HepG2 (cell line): ENCODE results near the gene PTH1R. TPM values are rescaled to one million over a fixed set of nuclear protein-coding genes. Genes with fewer than 3 reads are reported as not detected.

ENCODE experiments used
- ATAC-seq: fragments of 200-7000 bp; cut with Tn5 transposase; 3 replicates; pipeline ENCODE4 v1.9.1; 2020; ENCODE audit warnings: mild to moderate bottlenecking, moderate library complexity
- BruUV-seq: library from RNA; stranded (reverse); fragments of 400-500 nt; replicated peaks from 2 replicates; lab custom pipeline; 2021; lab: Mats Ljungman, UMichigan
- CTCF ChIA-PET: fragments of 300-600 bp; formaldehyde crosslinking; extraction: SDS; loops from one replicate; lab custom pipeline; 2021; ENCODE audit warnings: low total read pairs, inconsistent platforms, low intra/inter-chr PET ratio; lab: Yijun Ruan, JAX
- POLR2A ChIA-PET: fragments of 350-600 bp; sonication (Branson Sonifier 250); formaldehyde crosslinking; loops from one replicate; lab custom pipeline; 2020; ENCODE audit warnings: antibody characterized with exemption, inconsistent platforms; lab: Yijun Ruan, JAX
- DNase-seq: peaks from one replicate; pipeline ENCODE4 v3.0.0-alpha.2; 2015; ENCODE audit warnings: low spot score
- FAIRE-seq: peaks from 3 replicates; lab custom pipeline; 2011; peaks lifted over from hg19 to GRCh38; lab: Jason Lieb, UNC
- H2AFZ ChIP-seq: one replicate; pipeline ENCODE4 v1.6.1; 2011; ENCODE audit warnings: low read length, inconsistent platforms
- H3K27ac ChIP-seq: fragments of 300-600 bp; 3 replicates; pipeline ENCODE4 v1.8.0; 2011; ENCODE audit warnings: mixed run types, mild to moderate bottlenecking, mixed read lengths, low read length, inconsistent platforms; ENCODE audit not compliant: insufficient read depth; ENCODE audit errors: extremely low read length
- H3K27me3 ChIP-seq, 2 experiments: fragments of 200-600 bp in 1 of 2; 2 replicates in 1 of 2; 3 replicates in 1 of 2; pipeline versions ENCODE4 v1.6.0 to v1.8.0; 2011; ENCODE audit warnings: low read length in 2 of 2, mild to moderate bottlenecking in 2 of 2, moderate library complexity in 2 of 2, inconsistent platforms in 1 of 2; ENCODE audit not compliant: insufficient read depth in 2 of 2, control insufficient read depth in 1 of 2
- H3K36me3 ChIP-seq, 2 experiments: fragments of 200-600 bp in 1 of 2; replicated peaks in 1 of 2; 2 replicates in 1 of 2; 3 replicates in 1 of 2; pipeline versions ENCODE4 v1.5.1 to v1.8.0; 2011; ENCODE audit warnings: low read length in 2 of 2, inconsistent platforms in 1 of 2; ENCODE audit not compliant: insufficient read depth in 2 of 2, control insufficient read depth in 1 of 2
- H3K4me1 ChIP-seq: 2 replicates; pipeline ENCODE4 v1.5.1; 2012; ENCODE audit warnings: low read length, inconsistent platforms; ENCODE audit not compliant: insufficient read depth
- H3K4me2 ChIP-seq: 2 replicates; pipeline ENCODE4 v1.6.0; 2011; ENCODE audit warnings: low read depth, low read length, inconsistent platforms
- H3K4me3 ChIP-seq, 3 experiments: fragments of 200-600 bp in 1 of 3; sonication (generic), shearing (Covaris generic) in 1 of 3; replicated peaks in 1 of 3; 2 replicates each; pipeline ENCODE4 v1.5.1; 2011 to 2016; ENCODE audit warnings: low read length in 3 of 3, inconsistent platforms in 2 of 3, low read depth in 2 of 3, mild to moderate bottlenecking in 2 of 3, control low read depth in 1 of 3, mixed read lengths in 1 of 3; ENCODE audit not compliant: insufficient read depth in 1 of 3
- H3K79me2 ChIP-seq: one replicate; pipeline ENCODE4 v1.6.1; 2011; ENCODE audit warnings: low read length, inconsistent platforms; ENCODE audit not compliant: insufficient read depth
- H3K9ac ChIP-seq: 2 replicates; pipeline ENCODE4 v1.6.0; 2011; ENCODE audit warnings: mild to moderate bottlenecking, low read depth, low read length, inconsistent platforms; ENCODE audit not compliant: insufficient read depth
- H3K9me3 ChIP-seq: 2 replicates; pipeline ENCODE4 v1.5.1; 2012; ENCODE audit warnings: mild to moderate bottlenecking, low read length
- H4K20me1 ChIP-seq: 2 replicates; pipeline ENCODE4 v1.6.0; 2011; ENCODE audit warnings: inconsistent platforms, mild to moderate bottlenecking, low read length, moderate library complexity; ENCODE audit not compliant: insufficient read depth
- BORCS8-MEF2B ChIP-seq: sonication (generic); formaldehyde crosslinking; IDR thresholded peaks from 2 replicates; pipeline ENCODE4 v1.8.0; 2022; ENCODE audit warnings: mild to moderate bottlenecking, missing genetic modification reagents
- HNF4A ChIP-seq: sonication (generic); formaldehyde crosslinking; IDR thresholded peaks from 2 replicates; pipeline ENCODE4 v1.4.0; 2020; ENCODE audit warnings: missing genetic modification reagents
- IRF2 ChIP-seq: IDR thresholded peaks from 2 replicates; pipeline ENCODE4 v1.6.1; 2018; ENCODE audit warnings: missing genetic modification reagents, missing compliant biosample characterization
- JUNB ChIP-seq: sonication (generic); formaldehyde crosslinking; IDR thresholded peaks from 2 replicates; pipeline ENCODE4 v1.8.0; 2022; ENCODE audit warnings: missing genetic modification reagents, mild to moderate bottlenecking, borderline replicate concordance
- MTA3 ChIP-seq: sonication (generic); formaldehyde crosslinking; IDR thresholded peaks from 2 replicates; pipeline ENCODE4 v1.4.0; 2020; ENCODE audit warnings: missing genetic modification reagents
- MXI1 ChIP-seq: IDR thresholded peaks from 3 replicates; pipeline ENCODE4 v1.6.1; 2012; ENCODE audit warnings: low read depth, low read length, inconsistent platforms, borderline replicate concordance
- RBM22 ChIP-seq: fragments of 200-400 bp; formaldehyde crosslinking; optimal IDR thresholded peaks from 2 replicates; pipeline ENCODE3; 2017; ENCODE audit warnings: mild to moderate bottlenecking, low read length, moderate library complexity
- ZNF501 ChIP-seq: sonication (generic); formaldehyde crosslinking; IDR thresholded peaks from 2 replicates; pipeline ENCODE4 v1.5.1; 2020; ENCODE audit warnings: mild to moderate bottlenecking, moderate library complexity, missing genetic modification reagents
- ZNF556 ChIP-seq: sonication (generic); formaldehyde crosslinking; IDR thresholded peaks from 2 replicates; pipeline ENCODE4 v1.4.0; 2020; ENCODE audit warnings: mild to moderate bottlenecking, missing genetic modification reagents, borderline replicate concordance
- ZSCAN5A ChIP-seq: sonication (generic); formaldehyde crosslinking; IDR thresholded peaks from 2 replicates; pipeline ENCODE4 v1.8.0; 2022; ENCODE audit warnings: mild to moderate bottlenecking, missing genetic modification reagents, borderline replicate concordance
- WGBS: methylation state at CpG from one replicate; pipeline ENCODE4 v1.1.6; 2017; ENCODE audit warnings: low lambda C conversion rate; 5-methylcytosine and 5-hydroxymethylcytosine counted together
- in situ Hi-C: cut with HindIII; loops from 2 replicates; pipeline ENCODE4 v1.10.0; 2017; ENCODE audit warnings: low pct_unique_long_range_greater_than_20kb; ENCODE audit not compliant: extremely low pct_ligation_motif_present
- intact Hi-C: fragments of 100-400 bp; cut with micrococcal nuclease; formaldehyde crosslinking; loops from one replicate; pipeline ENCODE4 v1.10.0; 2022; ENCODE audit not compliant: unreplicated experiment
- polyA plus RNA-seq, 8 experiments: library from polyadenylated mRNA; depleted of rRNA in 3 of 8; stranded (reverse) in 7 of 8; unstranded in 1 of 8; fragments of >200 nt; fragmentation: Illumina TruSeq in 4 of 8; extraction: Trizol in 4 of 8; gene quantifications; 2 replicates each; pipeline versions ENCODE4 v1.2.1 to v1.2.3, GENCODE V29; 2011 to 2016; ENCODE audit warnings: low read depth in 4 of 8, missing spikeins in 1 of 8, mixed read lengths in 1 of 8; ENCODE audit not compliant: insufficient read depth in 1 of 8
- total RNA-seq, 5 experiments: library from RNA; depleted of rRNA; stranded (reverse); fragments of >200 nt; fragmentation: Illumina TruSeq; extraction: Trizol; gene quantifications; 2 replicates each; pipeline ENCODE4 v1.2.3, GENCODE V29; 2016; ENCODE audit warnings: low read depth in 1 of 5

PTH1R gene
- total and polyA plus RNA-seq, 2 of the 13 experiments (the other 11 are each of a cell fraction or from before 2014, with no cell fraction given), result not detected

DNA sequence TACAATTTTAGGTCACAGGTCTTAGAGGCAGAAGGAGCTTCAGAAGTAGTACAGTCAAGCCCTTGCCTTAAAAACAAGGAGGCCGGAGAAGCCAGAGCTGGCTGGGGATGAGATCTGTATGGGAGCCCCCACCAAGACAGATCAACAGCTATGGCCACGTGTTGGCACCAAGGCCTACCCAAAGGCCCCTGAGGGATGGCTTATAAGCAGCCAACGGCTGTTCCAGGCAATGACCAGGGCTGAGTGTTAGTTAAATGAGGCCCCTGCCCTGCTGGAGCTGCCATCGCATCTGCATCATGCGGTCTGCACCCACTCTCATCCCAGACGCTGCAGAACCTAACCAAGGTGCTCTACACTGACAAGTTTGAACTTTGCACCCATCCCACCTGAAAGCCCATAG, 55.7 kb downstream of the PTH1R start:
- no peak overlapping the region for H3K27ac ChIP-seq

GRCh38 chr3:46934072-46934471, 56.6 kb downstream of the PTH1R start:
- Histone ChIP-seq H3K9me3 (no peaks in the 10 kb centered on the region), H4K20me1 (peaks cover 32% of the 10 kb centered on the region), H3K79me2 (peaks cover 67% of the 10 kb centered on the region), H3K27me3 (no peaks in the 10 kb centered on the region), H3K36me3 (peaks cover 11 to 53% of the 10 kb centered on the region in 2 experiments), H3K4me1 (peaks cover 83% of the 10 kb centered on the region), H3K4me2 (no peak overlapping the region), H3K9ac (no peak overlapping the region), H2AFZ (no peak overlapping the region), H3K4me3 (no peak overlapping the region), H3K27ac (no peak overlapping the region)
- CTCF ChIA-PET, result no interaction called here
- no peak for ATAC-seq
- in situ Hi-C loops (loop anchor here (5.0 kb wide), 1 partner anchor 48 kb away; no protein-coding TSS in a partner anchor), intact Hi-C loops (no loop called here)
- DNase-seq, result no peak
- 81% methylated on average over 2 of the region's 2 CpGs for WGBS
- no peak for FAIRE-seq
- POLR2A ChIA-PET, result interaction anchor here (0.9 to 2.1 kb wide), 5 partner anchors 10 to 45 kb away, joined by 3 to 6 read pairs (median 5); partner anchors contain the start of gene NBEAL2
- no peak for TF ChIP-seq ZNF556 (CRISPR knock-in tag)
- TF ChIP-seq IRF2 (CRISPR knock-in tag), result no peak
- no peak for TF ChIP-seq MXI1
- TF ChIP-seq ZNF501 (CRISPR knock-in tag), result no peak
- TF ChIP-seq MTA3 (CRISPR knock-in tag), result no peak
- no TSS peak for BruUV-seq

More for the DNA sequence above, 55.7 kb downstream of the PTH1R start:
- intact Hi-C loops (no loop called here), in situ Hi-C loops (loop anchor here (5.0 kb wide), 1 partner anchor 49 kb away; no protein-coding TSS in a partner anchor)
- CTCF ChIA-PET, result no interaction called here
- no peak overlapping the region for H3K9ac ChIP-seq
- no peak overlapping the region for H2AFZ ChIP-seq
- peaks cover 32% of the 10 kb centered on the region for H4K20me1 ChIP-seq
- no TSS peak for BruUV-seq
- DNase-seq (no peak), ATAC-seq (no peak)
- no peaks in the 10 kb centered on the region for H3K27me3 ChIP-seq
- 74% methylated on average over 5 of the region's 6 CpGs for WGBS
- TF ChIP-seq BORCS8-MEF2B, result no peak
- TF ChIP-seq ZSCAN5A (CRISPR knock-in tag), result no peak
- TF ChIP-seq HNF4A (CRISPR knock-in tag), result 0 out of 2 replicates have a peak, but pooled peaks have one; percentile 5
- no peak for TF ChIP-seq JUNB (CRISPR knock-in tag)
- TF ChIP-seq RBM22, result peak; percentile 25
- TF ChIP-seq, all 625 proteins: peak for 2
- peaks cover 75% of the 10 kb centered on the region for H3K4me1 ChIP-seq
- no peak for FAIRE-seq
- H3K4me2 ChIP-seq, result no peak overlapping the region
- H3K36me3 ChIP-seq, result peaks cover 13 to 52% of the 10 kb centered on the region in 2 experiments
- no peaks in the 10 kb centered on the region for H3K9me3 ChIP-seq
- POLR2A ChIA-PET, result interaction anchor here (0.9 to 2.1 kb wide), 6 partner anchors 10 to 46 kb away, joined by 3 to 6 read pairs (median 5); partner anchors contain the start of genes CCDC12 and NBEAL2
- peaks cover 63% of the 10 kb centered on the region for H3K79me2 ChIP-seq
- H3K4me3 ChIP-seq, result no peak overlapping the region
